Measurements from ENCODE around the gene ATF7IP2. TPM values are rescaled to one million over a fixed set of nuclear protein-coding genes. Genes with fewer than 3 reads are reported as not detected.

Gene ATF7IP2
- polyA plus RNA-seq, 6 donors from 2014 or later = 67.9 to 172 (median 110) TPM

GRCh38 chr16:10514369-10515055 is 128.7 kb downstream of the ATF7IP2 start:
- no peaks in the 10 kb centered on the region for H3K36me3 Mint-ChIP-seq
- peak overlapping the region in 1 of 6 donors; percentile 71 for H3K27ac Mint-ChIP-seq
- ATAC-seq (ENCODE audit: low read depth in 2 of 2) = peak in 1 of 2 donors; percentile 41
- DNase-seq = peak; percentile 55
- H3K4me3 Mint-ChIP-seq = no peak overlapping the region
- H3K27me3 Mint-ChIP-seq = no peaks in the 10 kb centered on the region
- H3K4me1 Mint-ChIP-seq = peaks cover 3 to 17% (median 10%) of the 10 kb centered on the region in 3 donors
- H3K9me3 Mint-ChIP-seq = peaks cover 0 to 2% (median 0%) of the 10 kb centered on the region in 7 donors

- Mint-ChIP-seq H3K9me3 (peaks cover 0 to 2% (median 0%) of the 10 kb centered on the region in 7 donors), H3K27ac (no peak overlapping the region), H3K4me1 (peaks cover 10 to 23% (median 11%) of the 10 kb centered on the region in 3 donors), H3K36me3 (no peaks in the 10 kb centered on the region), H3K4me3 (no peak overlapping the region), H3K27me3 (no peaks in the 10 kb centered on the region)
- DNase-seq (no peak), ATAC-seq (ENCODE audit: low read depth in 2 of 2) (no peak)
Observed at GRCh38 chr16:10517868-10518267, 132.0 kb downstream of the ATF7IP2 start.

- H3K36me3 Mint-ChIP-seq = no peaks in the 10 kb centered on the region
- peaks cover 10 to 23% (median 11%) of the 10 kb centered on the region in 3 donors for H3K4me1 Mint-ChIP-seq
- peaks cover 0 to 2% (median 0%) of the 10 kb centered on the region in 7 donors for H3K9me3 Mint-ChIP-seq
Observed at GRCh38 chr16:10518479-10519041, 132.7 kb downstream of the ATF7IP2 start.

GRCh38 chr16:10519297-10519696 is 133.4 kb downstream of the ATF7IP2 start:
- H3K9me3 Mint-ChIP-seq = peaks cover 0 to 2% (median 0%) of the 10 kb centered on the region in 7 donors
- no peak for DNase-seq
- H3K27me3 Mint-ChIP-seq = no peaks in the 10 kb centered on the region

More at GRCh38 chr16:10518479-10519041, 132.7 kb downstream of the ATF7IP2 start:
- H3K27me3 Mint-ChIP-seq = no peaks in the 10 kb centered on the region
- DNase-seq = no peak
- ATAC-seq (ENCODE audit: low read depth in 2 of 2) = no peak
- H3K4me3 Mint-ChIP-seq = no peak overlapping the region
- H3K27ac Mint-ChIP-seq = no peak overlapping the region

GRCh38 chr16:10519929-10520868 is 134.3 kb downstream of the ATF7IP2 start:
- Mint-ChIP-seq H3K4me3 (no peak overlapping the region), H3K36me3 (no peaks in the 10 kb centered on the region), H3K9me3 (peaks cover 0 to 2% (median 0%) of the 10 kb centered on the region in 7 donors), H3K27me3 (no peaks in the 10 kb centered on the region), H3K4me1 (peaks cover 7 to 15% (median 11%) of the 10 kb centered on the region in 3 donors), H3K27ac (peak overlapping the region in 4 of 6 donors; percentile 20 to 74 (median 42))
- DNase-seq (no peak), ATAC-seq (ENCODE audit: low read depth in 2 of 2) (no peak)

More at GRCh38 chr16:10519297-10519696, 133.4 kb downstream of the ATF7IP2 start:
- H3K4me1 Mint-ChIP-seq = peaks cover 10 to 23% (median 11%) of the 10 kb centered on the region in 3 donors
- no peaks in the 10 kb centered on the region for H3K36me3 Mint-ChIP-seq
- ATAC-seq (ENCODE audit: low read depth in 2 of 2) = no peak
- no peak overlapping the region for H3K27ac Mint-ChIP-seq
- no peak overlapping the region for H3K4me3 Mint-ChIP-seq

GRCh38 chr16:10520869-10521578 is 135.2 kb downstream of the ATF7IP2 start:
- H3K4me3 Mint-ChIP-seq = no peak overlapping the region
- no peaks in the 10 kb centered on the region for H3K36me3 Mint-ChIP-seq
- no peak for DNase-seq
- H3K27me3 Mint-ChIP-seq = no peaks in the 10 kb centered on the region
- peaks cover 7 to 12% (median 11%) of the 10 kb centered on the region in 3 donors for H3K4me1 Mint-ChIP-seq
- H3K9me3 Mint-ChIP-seq = peaks cover 0 to 2% (median 0%) of the 10 kb centered on the region in 7 donors
- ATAC-seq (ENCODE audit: low read depth in 2 of 2) = no peak
- H3K27ac Mint-ChIP-seq = no peak overlapping the region

GRCh38 chr16:10521681-10522274 is 135.9 kb downstream of the ATF7IP2 start:
- Mint-ChIP-seq H3K27ac (peak overlapping the region in 1 of 6 donors; percentile 56), H3K4me1 (peaks cover 7 to 12% (median 11%) of the 10 kb centered on the region in 3 donors), H3K9me3 (peaks cover 0 to 2% (median 0%) of the 10 kb centered on the region in 7 donors), H3K4me3 (no peak overlapping the region), H3K36me3 (no peaks in the 10 kb centered on the region), H3K27me3 (no peaks in the 10 kb centered on the region)
- DNase-seq (peak; percentile 38), ATAC-seq (ENCODE audit: low read depth in 2 of 2) (peak; percentile 35 to 76)

- H3K9me3 Mint-ChIP-seq = peaks cover 0 to 2% (median 0%) of the 10 kb centered on the region in 7 donors
- ATAC-seq (ENCODE audit: low read depth in 2 of 2) (no peak), DNase-seq (no peak)
Observed at GRCh38 chr16:10522966-10523365, 137.1 kb downstream of the ATF7IP2 start.

GRCh38 chr16:10525214-10525825 is 139.5 kb downstream of the ATF7IP2 start:
- H3K27me3 Mint-ChIP-seq = no peaks in the 10 kb centered on the region
- H3K27ac Mint-ChIP-seq = peak overlapping the region in 1 of 6 donors; percentile 79
- H3K4me3 Mint-ChIP-seq = no peak overlapping the region
- no peaks in the 10 kb centered on the region for H3K9me3 Mint-ChIP-seq
- ATAC-seq (ENCODE audit: low read depth in 2 of 2) (no peak), DNase-seq (no peak)
- H3K4me1 Mint-ChIP-seq = peaks cover 4 to 5% (median 5%) of the 10 kb centered on the region in 3 donors
- H3K36me3 Mint-ChIP-seq = no peaks in the 10 kb centered on the region

More at GRCh38 chr16:10522966-10523365, 137.1 kb downstream of the ATF7IP2 start:
- no peaks in the 10 kb centered on the region for H3K27me3 Mint-ChIP-seq
- H3K4me3 Mint-ChIP-seq = no peak overlapping the region
- no peaks in the 10 kb centered on the region for H3K36me3 Mint-ChIP-seq
- H3K27ac Mint-ChIP-seq = peak overlapping the region in 1 of 6 donors; percentile 22
- peaks cover 7 to 12% (median 11%) of the 10 kb centered on the region in 3 donors for H3K4me1 Mint-ChIP-seq

- Mint-ChIP-seq H3K27ac (no peak overlapping the region), H3K4me1 (peaks cover 0 to under 1% (median under 1%) of the 10 kb centered on the region in 3 donors), H3K36me3 (no peaks in the 10 kb centered on the region), H3K27me3 (no peaks in the 10 kb centered on the region), H3K9me3 (no peaks in the 10 kb centered on the region), H3K4me3 (no peak overlapping the region)
- no peak for DNase-seq
- ATAC-seq (ENCODE audit: low read depth in 2 of 2) = no peak
Observed at GRCh38 chr16:10526962-10527361, 141.1 kb downstream of the ATF7IP2 start.

GRCh38 chr16:10528635-10529034 is 142.8 kb downstream of the ATF7IP2 start:
- Mint-ChIP-seq H3K27ac (peak overlapping the region in 1 of 6 donors; percentile 17), H3K9me3 (no peaks in the 10 kb centered on the region), H3K4me1 (no peaks in the 10 kb centered on the region), H3K4me3 (no peak overlapping the region), H3K27me3 (no peaks in the 10 kb centered on the region), H3K36me3 (no peaks in the 10 kb centered on the region)
- DNase-seq (no peak), ATAC-seq (ENCODE audit: low read depth in 2 of 2) (no peak)

All from naive B cell (primary cell).